Measurements from ENCODE around the gene SMC1A. TPM values are rescaled to one million over a fixed set of nuclear protein-coding genes. Genes with fewer than 3 reads are reported as not detected.

The SMC1A gene
- total and polyA plus RNA-seq, 2 of the 8 experiments (the other 6 are each of a cell fraction or from before 2014, with no cell fraction given): 22.2 to 98.1 TPM

- Histone ChIP-seq H3K9me3 (ENCODE audit: insufficient read depth in 2 of 2, low read depth in 1 of 2, low read length in 1 of 2) (no peaks in the 10 kb centered on the region), H3K23ac (ENCODE audit: insufficient read length) (no peak overlapping the region), H3K27me3 (replicated peaks in 1 of 4; ENCODE audit: control insufficient read depth in 3 of 4, extremely low read depth in 1 of 4, insufficient read depth in 3 of 4, low read length in 3 of 4) (no peaks in the 10 kb centered on the region), H2BK120ac (replicated peaks; ENCODE audit: low read depth, low read length) (no peak overlapping the region), H2AFZ (ENCODE audit: low read length) (no peak overlapping the region), H4K91ac (replicated peaks; ENCODE audit: insufficient read length, low read length) (no peak overlapping the region), H3K4me2 (ENCODE audit: insufficient read depth in 1 of 2, low read depth in 2 of 2, low read length in 2 of 2) (no peak overlapping the region), H3K79me1 (ENCODE audit: low read depth, low read length) (no peaks in the 10 kb centered on the region), H3K18ac (ENCODE audit: extremely low read depth, low read length) (no peak overlapping the region), H4K20me1 (replicated peaks in 1 of 2; ENCODE audit: control insufficient read depth in 1 of 2, insufficient read depth in 2 of 2, low read length in 2 of 2) (no peaks in the 10 kb centered on the region), H3K36me3 (ENCODE audit: control insufficient read depth in 2 of 4, insufficient read depth in 4 of 4, low read length in 3 of 4) (no peaks in the 10 kb centered on the region), H3K56ac (replicated peaks; ENCODE audit: insufficient read length, low read depth, low read length) (no peak overlapping the region), H2AK5ac (ENCODE audit: low read depth, low read length) (no peak overlapping the region), H3K27ac (ENCODE audit: low read depth, low read length) (no peak overlapping the region), H3K14ac (ENCODE audit: insufficient read length) (no peak overlapping the region), H3K9ac (replicated peaks in 1 of 4; ENCODE audit: extremely low read depth in 1 of 4, low read depth in 3 of 4, low read length in 3 of 4) (no peak overlapping the region), H2BK12ac (ENCODE audit: low read depth, low read length) (no peak overlapping the region), H3K23me2 (ENCODE audit: low read depth, low read length) (no peaks in the 10 kb centered on the region), H3K79me2 (ENCODE audit: control insufficient read depth in 1 of 2, insufficient read depth in 2 of 2, low read length in 2 of 2) (no peaks in the 10 kb centered on the region), H3K4ac (replicated peaks; ENCODE audit: insufficient read length, low read depth, low read length) (no peak overlapping the region), H4K5ac (ENCODE audit: insufficient read length, low read depth, low read length) (no peak overlapping the region), H3K4me3 (ENCODE audit: extremely low read depth in 1 of 4, insufficient read depth in 2 of 4, low read depth in 3 of 4, low read length in 4 of 4) (no peak overlapping the region), H2BK5ac (ENCODE audit: low read depth, low read length) (no peak overlapping the region), H2BK20ac (ENCODE audit: low read length) (no peak overlapping the region), H3K4me1 (replicated peaks in 1 of 4; ENCODE audit: control insufficient read depth in 3 of 4, insufficient read depth in 4 of 4, low read length in 3 of 4) (no peaks in the 10 kb centered on the region), H2BK15ac (ENCODE audit: low read length) (no peak overlapping the region), H4K8ac (ENCODE audit: extremely low read depth, insufficient read depth, low read length) (no peak overlapping the region)
- POLR2A ChIA-PET (ENCODE audit: partially characterized antibody): no interaction called here
- DNase-seq (ENCODE audit: low read depth in 1 of 2, low spot score in 2 of 2): no peak
- CTCF ChIA-PET (ENCODE audit: partially characterized antibody): interaction anchor here (0.7 to 2.2 kb wide), 5 partner anchors 8 to 141 kb away, joined by 3 to 14 read pairs (median 5); no protein-coding TSS in a partner anchor
- FAIRE-seq: no peak
- peak; percentile 11 to 17; a peak in 1 of 4 replicates for TF ChIP-seq RAD21 (IDR thresholded peaks at IDR 0.05 in 1 of 2, conservative IDR thresholded peaks at IDR 0.05 in 1 of 2; ENCODE audit: low read depth in 2 of 2, low read length in 2 of 2)
- peak in 1 of 3 experiments; percentile 10; a peak in 1 of 4 replicates for TF ChIP-seq CTCF (IDR thresholded peaks at IDR 0.05; ENCODE audit: control extremely low read depth in 1 of 3, insufficient read depth in 1 of 3, low read depth in 1 of 3, low read length in 3 of 3)
- no peak for TF ChIP-seq SIN3A (conservative IDR thresholded peaks at IDR 0.05 in 1 of 2, IDR thresholded peaks at IDR 0.05 in 1 of 2; ENCODE audit: low read depth in 1 of 2, low read length in 2 of 2)
- no peak for TF ChIP-seq EP300 (IDR thresholded peaks at IDR 0.05; ENCODE audit: borderline replicate concordance in 1 of 2, low read depth in 2 of 2, low read length in 2 of 2)
- WGBS, 2 experiments (ENCODE audit: extremely low coverage in 1 of 2, insufficient coverage in 1 of 2, insufficient read length in 1 of 2, insufficient replicate concordance in 2 of 2, low coverage in 1 of 2, low lambda C conversion rate in 2 of 2, missing lambda C conversion rate in 1 of 2): 79% methylated on average over 5 of the region's 5 CpGs; no CpG with 5 or more reads in 1 of the 2 experiments
Observed at GRCh38 chrX:53458082-53458481, 35.6 kb upstream of the SMC1A start.
